Kidney tubule cell (primary cell): ENCODE results near the gene SYT11.
A peak's percentile ranks its signal among the peaks of the same experiment; 100 is the strongest.
"Not testable (repeated sequence)": the region's sequence is repeated elsewhere in the genome, so short reads cannot be mapped to it uniquely, and the experiment has no call there.

Source experiments
- DNase-seq: peaks from one replicate; pipeline ENCODE4 v3.0.0-alpha.2; 2018; ENCODE audit warnings: low spot score

The SYT11 gene

DNA sequence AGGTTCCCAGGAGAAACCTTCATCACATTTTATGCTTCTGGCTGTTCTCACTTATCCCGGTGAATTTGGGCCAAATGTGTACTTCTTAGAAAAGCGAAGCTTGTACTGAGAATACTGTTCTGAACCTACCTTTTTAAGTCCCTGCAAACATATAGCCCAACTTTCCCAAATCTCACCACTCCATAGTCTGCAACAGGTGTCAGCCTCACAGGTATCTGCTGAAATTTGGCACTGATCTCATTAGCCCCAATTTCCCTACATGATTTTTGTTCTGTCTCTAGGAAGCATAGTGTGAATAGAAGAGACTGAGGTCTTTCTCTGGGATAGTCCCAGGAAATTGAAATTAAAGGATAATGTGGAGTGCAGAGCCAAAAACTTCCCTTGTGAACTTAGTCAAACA is 40.3 kb downstream of the SYT11 start:
- no peak for DNase-seq

DNA sequence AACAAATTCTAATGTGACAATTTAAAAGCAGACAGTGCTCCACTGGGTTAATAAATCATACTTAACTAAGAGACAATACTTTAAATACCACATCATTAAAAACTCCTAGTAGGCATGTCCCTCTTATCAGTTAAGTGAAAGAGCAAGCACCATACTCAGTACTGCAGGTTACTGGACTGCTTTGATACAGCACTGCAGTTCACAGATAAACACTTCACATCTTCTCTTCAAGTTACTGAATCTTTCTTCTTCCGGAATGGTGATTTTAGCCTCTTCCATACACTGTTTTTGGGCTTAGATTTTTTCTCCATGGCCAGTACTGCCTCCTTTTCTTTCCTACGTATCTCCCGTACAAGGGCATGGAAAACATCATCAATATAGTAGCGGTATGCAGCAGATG is 40.8 kb downstream of the SYT11 start:
- no peak for DNase-seq

DNA sequence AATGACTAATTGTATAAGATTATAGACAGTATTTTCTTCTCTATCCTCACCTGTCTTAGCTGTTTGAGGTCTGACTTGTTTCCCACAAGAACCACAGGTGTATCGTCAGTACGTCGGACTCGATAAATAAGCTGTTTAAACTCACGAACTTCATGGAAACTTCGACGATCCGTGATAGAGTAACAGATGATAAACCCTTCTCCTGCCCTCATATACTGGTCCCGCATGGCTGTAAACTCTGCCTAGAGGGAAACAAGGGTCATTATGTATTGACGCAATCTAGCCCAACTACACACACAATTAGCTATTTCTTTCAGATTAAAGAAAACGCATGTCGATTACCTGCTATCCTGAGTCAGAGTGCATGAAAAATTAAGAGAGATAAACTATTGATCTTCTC is 44.9 kb downstream of the SYT11 start:
- no peak for DNase-seq

DNA sequence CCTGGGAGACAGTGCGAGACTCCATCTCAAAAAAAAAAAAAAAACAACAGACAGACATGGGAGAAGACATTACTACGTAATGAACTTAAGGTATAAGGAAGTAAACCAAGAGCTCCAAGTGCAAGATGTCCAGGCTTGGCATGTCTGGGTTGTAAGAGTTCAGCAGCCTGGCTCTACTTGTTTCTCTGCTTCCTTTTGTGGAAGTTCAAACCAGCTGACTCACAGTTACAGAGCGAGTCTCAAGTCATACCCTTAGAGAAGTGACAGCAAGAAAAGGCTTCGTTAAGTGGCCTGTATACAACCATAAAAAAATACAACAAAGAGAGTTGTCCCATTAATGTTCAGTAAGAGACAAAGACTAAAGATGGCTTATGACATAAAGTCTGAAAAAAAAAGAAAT is 50.5 kb downstream of the SYT11 start:
- DNase-seq = peak; percentile 71

DNA sequence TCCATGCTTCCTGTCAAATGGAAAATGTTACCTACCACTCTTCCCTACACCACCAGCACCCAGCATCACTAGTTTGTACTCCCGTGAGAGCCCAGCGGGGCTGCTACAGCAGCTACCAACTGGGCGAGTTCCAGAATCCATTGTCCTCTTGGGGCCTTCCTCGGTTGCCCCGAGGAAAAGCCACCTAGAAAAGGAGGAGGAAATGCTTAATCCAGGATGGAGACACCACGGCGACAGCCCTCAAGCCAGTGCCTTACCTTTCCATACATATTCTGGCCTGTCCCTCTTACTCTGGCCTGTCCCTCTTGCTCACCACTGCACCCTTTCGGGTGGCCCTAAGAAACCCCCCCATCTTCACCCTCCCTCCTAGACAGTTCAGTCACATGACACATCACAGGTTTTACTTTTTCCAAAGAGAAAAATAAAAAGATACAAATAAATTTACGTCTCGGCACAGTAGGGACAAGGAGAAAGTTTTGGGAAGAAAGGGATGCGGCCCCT is 51.3 kb downstream of the SYT11 start:
- peak; percentile 57 for DNase-seq

DNA sequence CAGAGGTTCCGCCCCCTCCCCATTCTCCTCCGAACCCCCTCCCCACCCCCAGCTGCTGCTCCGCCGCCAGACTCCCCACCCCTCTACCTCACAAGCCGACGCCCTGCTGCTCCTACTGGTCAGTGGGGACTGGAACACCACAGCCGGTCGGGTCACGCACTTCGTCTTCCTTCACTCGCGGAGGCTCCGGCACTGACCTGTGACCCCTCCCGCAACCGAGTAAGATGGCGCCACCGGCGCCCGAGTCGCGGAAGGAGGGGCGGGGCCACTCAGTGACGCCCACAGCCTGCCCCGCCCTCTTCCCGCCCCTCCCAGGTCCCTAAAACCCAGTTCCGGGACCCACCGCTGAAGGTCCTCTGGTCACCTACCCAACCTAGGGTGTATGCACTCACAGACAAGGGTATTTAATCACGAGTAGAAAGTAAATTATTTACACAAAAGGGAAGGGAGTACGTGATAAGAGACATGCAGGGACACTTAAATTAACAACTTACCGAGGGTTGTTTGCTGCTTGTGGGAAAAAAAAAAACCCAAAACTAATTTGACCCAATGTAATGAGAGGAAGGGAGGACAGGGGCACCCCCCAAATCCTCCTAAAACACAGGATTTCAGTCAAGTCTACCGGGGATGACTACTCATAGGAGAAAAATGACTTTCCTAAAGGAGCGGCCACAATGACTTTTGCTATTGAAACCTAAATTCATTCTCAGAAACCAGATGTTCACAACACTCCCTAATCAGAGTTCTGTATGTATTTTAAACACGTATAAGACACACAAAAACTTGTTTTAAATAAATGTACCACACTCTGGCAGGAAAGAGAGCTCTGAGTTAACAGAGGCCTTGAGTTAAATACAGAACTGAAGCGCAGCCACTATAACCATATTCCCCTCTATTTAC is 52.0 kb downstream of the SYT11 start, which contains the start of gene RIT1:
RIT1 (minus strand) TSS at position 194 of the 900 bp plus-strand sequence. CDS start 588 bp downstream, outside the sequence.
- DNase-seq = peak; percentile 91

DNA sequence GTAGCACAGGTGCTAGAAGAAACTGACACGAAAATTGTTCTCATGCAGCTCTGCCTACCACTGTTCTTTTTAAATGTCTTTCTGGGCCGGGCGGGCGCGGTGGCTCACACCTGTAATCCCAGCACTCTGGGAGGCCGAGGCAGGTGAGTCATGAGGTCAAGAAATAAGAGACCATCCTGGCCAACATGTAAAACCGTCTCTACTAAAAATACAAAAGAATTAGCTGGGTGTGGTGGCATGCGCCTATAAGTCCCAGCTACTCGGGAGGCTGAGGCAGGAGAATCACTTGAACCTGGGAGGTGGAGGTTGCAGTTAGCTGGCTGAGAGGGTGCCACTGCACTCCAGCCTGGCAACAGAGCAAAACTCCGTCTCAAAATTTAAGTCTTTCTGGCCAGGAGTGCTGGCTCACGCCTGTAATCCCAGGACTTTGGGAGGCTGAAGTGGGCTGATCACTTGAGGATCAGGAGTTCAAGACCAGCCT is 52.7 kb downstream of the SYT11 start:
- peak; percentile 51 for DNase-seq

DNA sequence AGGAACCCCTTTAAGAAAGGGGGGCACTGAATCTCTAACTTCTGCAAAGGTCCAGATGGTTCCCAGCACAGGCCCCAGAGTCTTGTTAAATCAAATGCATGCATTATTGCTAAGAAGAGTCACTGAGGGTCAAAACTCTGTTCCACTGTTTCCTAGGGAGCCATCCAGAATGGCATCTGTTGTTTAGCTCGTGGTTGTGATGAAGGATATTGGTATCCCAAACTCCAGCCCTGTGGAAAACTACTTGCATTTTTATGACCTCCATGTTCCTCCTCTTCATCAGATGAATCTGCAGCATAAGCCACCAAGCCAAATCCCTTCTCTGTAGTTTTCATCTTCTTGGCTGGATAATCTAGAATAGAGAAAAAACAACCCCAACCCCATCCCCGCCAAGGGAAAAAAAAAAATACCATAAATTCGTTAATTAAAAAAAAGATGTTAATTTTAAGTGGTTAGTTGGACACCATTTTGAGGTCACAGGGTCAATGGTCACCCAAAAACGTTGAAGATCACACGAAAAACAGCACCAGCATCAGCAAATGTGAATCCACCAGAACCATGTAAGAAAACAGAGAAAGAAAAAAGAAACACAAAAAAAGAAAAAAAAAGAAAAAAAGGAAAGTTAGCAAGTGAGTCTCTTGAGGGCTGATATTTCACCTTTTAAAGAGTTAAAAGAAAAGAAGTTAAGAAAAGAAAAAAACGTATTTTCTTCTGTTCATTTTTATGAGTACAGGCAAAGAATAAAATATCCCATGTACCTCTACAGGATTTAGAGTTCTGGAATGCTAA is 54.8 kb downstream of the SYT11 start:
- peak; percentile 15 for DNase-seq

DNA sequence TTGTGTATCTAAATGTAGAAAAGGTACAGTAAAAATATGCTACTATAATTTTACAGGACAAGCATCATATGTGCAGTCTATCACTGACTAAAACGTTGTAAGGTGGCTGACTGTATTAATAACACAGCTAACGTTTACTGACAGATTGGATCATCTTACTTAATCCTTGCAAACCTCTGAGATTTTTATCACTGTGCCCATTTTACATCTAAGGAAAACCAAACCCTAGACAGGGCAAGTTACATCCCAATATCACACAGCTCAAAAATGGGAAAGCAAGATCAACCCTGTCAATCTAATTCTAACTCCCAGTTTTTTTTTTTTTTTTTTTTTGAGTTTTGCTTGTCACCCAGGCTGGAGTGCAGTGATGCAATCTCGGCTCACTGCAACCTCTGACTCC is 59.3 kb downstream of the SYT11 start:
- DNase-seq = no peak

DNA sequence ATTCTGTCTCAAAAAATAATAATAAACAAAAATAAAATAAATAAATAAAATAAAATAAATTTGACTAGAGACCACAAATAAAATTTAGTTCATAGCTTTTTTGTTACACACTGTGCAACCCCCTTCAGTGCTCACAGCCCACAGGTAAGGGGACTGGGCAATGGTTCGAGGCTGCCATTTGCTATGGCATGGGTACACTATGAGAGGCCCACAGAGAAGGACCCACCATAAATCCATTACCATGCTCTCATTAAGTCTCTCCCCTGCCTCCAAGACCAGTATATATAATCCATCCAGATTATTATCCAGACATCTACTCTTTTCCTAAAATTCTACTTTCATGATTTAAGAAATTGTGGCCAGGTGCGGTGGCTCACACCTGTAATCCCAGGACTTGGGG is 60.4 kb downstream of the SYT11 start:
- DNase-seq = no peak

DNA sequence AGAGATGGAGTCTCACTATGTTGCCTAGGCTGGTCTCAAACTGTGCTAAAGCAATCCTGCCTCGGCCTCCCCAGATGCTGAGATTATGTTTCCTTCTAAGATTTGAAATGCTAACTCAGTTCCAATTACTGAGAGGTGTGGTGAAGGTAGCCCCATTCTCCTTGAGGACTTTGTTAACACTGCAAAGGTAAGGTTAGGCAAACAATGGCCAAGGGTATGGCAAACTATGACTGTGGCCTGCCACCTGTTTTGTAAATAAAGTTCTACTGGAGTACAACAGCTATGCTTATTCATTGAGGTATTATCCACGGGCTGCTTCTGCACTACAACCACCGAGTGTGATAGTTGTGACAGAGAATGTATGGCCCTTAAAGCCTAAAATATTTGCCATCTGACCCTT is 61.4 kb downstream of the SYT11 start:
- no peak for DNase-seq

DNA sequence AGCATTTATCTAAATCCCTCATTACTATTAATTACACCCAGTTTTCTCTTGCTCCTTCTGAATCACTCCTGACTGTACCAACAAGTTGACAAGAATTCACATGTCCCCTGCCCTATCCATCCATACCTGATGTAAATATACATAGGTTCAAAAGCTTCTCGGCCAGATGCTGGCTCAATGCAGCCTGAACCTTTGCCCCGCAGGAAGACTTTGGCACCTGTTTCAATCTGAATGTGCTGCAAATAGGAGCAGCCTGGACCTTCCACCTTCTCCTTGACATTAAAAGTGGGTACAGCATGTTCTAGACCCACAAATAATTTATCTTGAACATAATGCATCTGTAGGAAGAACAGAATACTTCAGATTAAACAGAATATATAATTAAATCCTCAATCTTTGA is 66.1 kb downstream of the SYT11 start:
- no peak for DNase-seq

DNA sequence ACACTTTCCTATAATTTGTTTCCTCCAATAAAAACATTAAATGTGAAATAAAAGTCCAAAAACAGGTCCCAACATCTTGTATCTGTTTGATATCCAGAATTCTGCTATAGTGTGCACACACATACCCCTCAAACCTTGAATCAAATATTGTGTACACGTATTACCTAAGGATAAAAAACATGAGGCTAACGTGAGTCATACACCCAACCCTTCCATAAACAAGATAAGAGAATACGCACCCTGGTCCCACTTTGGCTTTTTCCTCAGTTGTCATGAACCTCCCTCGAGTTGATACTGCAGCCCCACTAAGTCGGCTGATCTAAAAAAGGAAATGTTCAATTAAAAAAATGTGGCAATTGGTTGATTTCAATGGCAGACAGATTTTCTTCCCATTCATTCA is 69.7 kb downstream of the SYT11 start:
- no peak for DNase-seq

DNA sequence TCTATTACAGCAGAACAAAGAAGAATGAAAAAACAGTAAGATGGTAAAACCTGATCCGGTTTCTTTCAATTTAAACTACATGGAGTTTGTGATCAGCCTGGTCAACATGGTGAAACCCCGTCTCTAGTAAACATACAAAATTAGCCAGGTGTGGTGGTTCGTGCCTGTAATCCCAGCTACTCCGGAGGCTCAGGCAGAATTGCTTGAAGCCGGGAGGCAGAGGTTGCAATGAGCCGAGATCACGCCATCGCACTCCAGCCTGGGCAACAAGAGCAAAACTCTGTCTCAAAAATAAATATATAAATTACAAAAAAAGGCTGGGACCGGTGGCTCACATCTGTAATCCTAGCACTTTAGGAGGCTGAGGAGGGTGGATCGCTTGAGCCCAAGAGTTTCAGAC is 71.4 kb downstream of the SYT11 start:
- not testable (repeated sequence) for DNase-seq

DNA sequence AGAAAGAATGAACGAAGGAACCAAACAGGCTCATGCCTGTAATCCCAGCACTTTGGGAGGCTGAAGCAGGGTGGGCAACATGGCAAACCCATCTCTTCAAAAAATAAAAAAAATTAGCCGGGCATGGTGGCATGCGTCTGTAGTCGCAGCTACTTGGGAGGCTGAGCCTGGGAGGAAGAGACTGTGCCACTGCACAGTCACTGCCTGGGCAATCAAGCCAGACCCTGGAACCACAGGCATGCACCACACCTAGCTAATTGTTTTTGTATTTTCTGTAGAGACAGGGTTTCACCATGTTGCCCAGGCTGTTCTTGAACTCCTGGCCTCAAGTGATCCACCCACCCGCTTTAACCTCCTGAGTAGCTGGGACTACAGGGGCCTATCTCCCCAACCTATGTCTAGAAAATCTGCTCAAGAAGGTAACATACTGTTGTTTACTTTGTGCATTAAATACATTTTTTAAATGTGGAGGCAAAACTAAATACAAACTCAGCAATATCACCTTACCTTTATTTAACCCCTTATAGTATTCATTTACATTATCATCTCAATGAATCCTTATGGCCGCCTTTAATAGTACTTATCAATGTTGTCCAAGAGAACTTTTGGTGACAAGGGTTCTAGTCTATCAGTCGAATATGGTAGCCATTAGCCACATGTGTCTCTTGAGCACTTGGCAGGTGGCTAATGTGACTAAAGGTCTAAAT is 72.1 kb downstream of the SYT11 start:
- DNase-seq = peak; percentile 89

DNA sequence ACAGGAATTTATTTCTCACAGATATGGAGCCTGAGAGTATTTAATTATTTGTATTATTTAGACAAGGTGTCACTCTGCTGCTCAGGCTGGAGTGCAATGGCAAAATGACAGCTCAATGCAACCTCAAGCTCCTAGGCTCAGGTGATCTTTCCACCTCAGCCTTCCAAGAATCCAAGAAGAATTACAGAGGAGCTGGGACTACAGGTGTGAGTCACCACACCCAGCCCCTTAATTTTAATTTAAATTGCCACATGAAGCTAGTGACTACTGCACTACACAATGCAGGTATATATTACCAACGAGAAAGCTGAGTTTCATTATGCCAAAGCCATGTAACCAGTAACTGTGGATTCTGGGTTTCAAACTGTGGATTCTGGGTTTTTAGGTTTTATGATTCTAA is 72.7 kb downstream of the SYT11 start:
- peak; percentile 92 for DNase-seq

DNA sequence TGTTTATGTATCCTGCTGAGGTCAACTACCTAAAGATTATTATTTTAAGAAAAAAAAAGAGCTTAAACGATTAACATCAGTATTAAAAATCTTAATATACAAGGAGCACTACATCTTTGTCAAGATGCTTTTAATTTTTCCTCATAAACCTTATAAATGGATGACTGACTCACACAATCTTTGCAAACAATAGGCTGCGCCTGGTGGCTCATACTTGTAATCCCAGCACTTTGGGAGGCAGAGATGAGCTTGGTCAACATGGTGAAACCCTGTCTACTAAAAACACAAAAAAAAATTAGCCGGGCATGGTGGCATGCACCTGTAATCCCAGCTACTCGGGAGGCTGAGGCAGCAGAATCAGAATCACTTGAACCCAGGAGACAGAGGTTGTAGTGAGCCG is 73.1 kb downstream of the SYT11 start:
- DNase-seq = peak; percentile 31

DNA sequence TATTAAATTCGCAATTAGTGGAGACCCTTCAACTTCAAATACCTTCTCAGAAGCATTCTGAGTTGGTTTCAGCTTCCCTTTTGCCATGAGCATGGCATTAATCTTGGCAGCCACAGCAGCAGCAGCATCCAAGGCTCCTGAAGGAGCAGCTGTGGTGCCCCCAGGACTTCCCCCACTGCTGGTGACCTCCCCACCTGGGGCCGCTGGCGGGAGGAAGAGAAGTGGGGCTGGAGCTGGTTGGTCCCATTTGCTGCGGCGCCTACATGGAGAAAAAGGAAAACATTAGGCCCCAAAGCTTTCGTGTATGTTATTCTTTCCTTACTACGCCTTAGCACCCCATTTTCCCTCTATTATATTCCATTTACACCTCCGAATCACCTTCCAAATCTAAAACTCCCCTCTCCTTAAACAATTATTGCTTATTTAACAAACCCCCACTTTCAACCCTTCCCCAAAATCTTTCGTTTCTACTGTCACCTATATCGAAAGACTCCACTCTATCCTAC is 74.3 kb downstream of the SYT11 start:
- DNase-seq = no peak

DNA sequence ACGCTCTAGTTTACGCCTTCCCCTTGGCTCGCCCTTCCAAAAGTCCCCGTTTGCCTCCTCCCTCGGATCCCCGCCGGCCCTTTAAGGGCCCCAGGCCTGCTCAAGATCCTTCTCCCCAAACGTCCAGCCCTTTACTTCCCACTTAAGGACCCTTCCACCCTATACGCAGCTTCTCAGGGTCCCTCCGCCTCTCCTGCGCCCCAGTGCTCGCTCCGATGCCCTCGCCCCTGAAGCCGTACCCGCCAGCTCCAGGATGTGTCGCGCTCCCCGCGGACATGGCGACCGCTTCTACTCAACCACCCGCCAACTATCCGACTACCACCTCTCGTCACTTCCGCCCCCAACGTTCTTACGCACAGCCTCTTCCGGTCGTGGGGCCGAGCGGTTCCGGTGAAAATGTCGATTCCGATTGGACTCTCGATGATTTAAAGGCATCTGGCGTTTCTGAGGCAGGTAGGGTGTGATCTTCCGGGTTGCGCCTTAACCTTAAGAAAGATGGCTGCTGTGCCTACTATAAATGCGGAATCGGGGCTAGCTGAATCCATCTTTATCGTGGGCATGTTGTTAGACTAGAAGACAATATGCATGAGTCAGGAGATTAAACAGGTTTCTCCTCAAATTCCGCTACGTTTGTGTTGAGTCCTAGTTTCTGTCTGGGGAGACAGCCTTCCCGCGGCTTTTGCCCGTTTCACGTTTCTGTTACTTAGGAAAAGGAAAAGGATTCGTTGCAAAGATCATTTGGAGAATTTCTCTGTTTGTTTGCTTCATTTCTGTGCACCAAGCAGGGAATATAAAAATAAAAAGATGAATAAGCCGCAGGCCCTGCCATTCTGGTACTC is 74.9 kb downstream of the SYT11 start, which contains the start of gene KHDC4:
KHDC4 (minus strand) TSS at position 317 of the 839 bp plus-strand sequence; CDS start at position 277, 40 bp downstream.
- peak; percentile 100 for DNase-seq
